Jurkat, Clone E6-1 (cell line): Measurements from ENCODE around the gene MED15.
A peak's percentile ranks its signal among the peaks of the same experiment; 100 is the strongest.
"Not testable (repeated sequence)": the region's sequence is repeated elsewhere in the genome, so short reads cannot be mapped to it uniquely, and the experiment has no call there.

ENCODE experiments used
- DNase-seq: peaks from one replicate; pipeline ENCODE4 v3.0.0-alpha.2; 2011; ENCODE audit warnings: low read depth, low spot score
- H3K4me3 ChIP-seq: 2 replicates; pipeline ENCODE4 v1.5.1; 2011; ENCODE audit warnings: mild to moderate bottlenecking, low read length, control low read depth, moderate library complexity

The MED15 gene

GRCh38 chr22:20506543-20507252 is 712 bp upstream of the MED15 start:
- DNase-seq: no peak
- peak overlapping the region; percentile 98 for H3K4me3 ChIP-seq

- DNase-seq: not testable (repeated sequence)
- peak overlapping the region; percentile 98 for H3K4me3 ChIP-seq
These were observed 801 bp downstream of the MED15 start for GRCh38 chr22:20508067-20508755.

GRCh38 chr22:20508815-20509271 is 1.4 kb downstream of the MED15 start:
- no peak for DNase-seq
- peak overlapping the region; percentile 98 for H3K4me3 ChIP-seq

GRCh38 chr22:20509344-20510047 is 2.1 kb downstream of the MED15 start:
- DNase-seq: no peak
- H3K4me3 ChIP-seq: peak overlapping the region; percentile 98

GRCh38 chr22:20510811-20511577 is 3.6 kb downstream of the MED15 start:
- no peak overlapping the region for H3K4me3 ChIP-seq

GRCh38 chr22:20511578-20512229 is 4.3 kb downstream of the MED15 start:
- no peak overlapping the region for H3K4me3 ChIP-seq

More at GRCh38 chr22:20510811-20511577, 3.6 kb downstream of the MED15 start:
- DNase-seq: no peak

GRCh38 chr22:20514658-20515406 is 7.4 kb downstream of the MED15 start:
- H3K4me3 ChIP-seq: no peak overlapping the region
- no peak for DNase-seq

More at GRCh38 chr22:20511578-20512229, 4.3 kb downstream of the MED15 start:
- no peak for DNase-seq

GRCh38 chr22:20516399-20516798 is 9.0 kb downstream of the MED15 start:
- no peak overlapping the region for H3K4me3 ChIP-seq
- no peak for DNase-seq

GRCh38 chr22:20517422-20517821 is 10.0 kb downstream of the MED15 start:
- DNase-seq: no peak
- no peak overlapping the region for H3K4me3 ChIP-seq

- H3K4me3 ChIP-seq: no peak overlapping the region
- DNase-seq: no peak
These were observed 10.6 kb downstream of the MED15 start for GRCh38 chr22:20517841-20518592.

GRCh38 chr22:20519558-20519957 is 12.1 kb downstream of the MED15 start:
- no peak for DNase-seq
- H3K4me3 ChIP-seq: no peak overlapping the region

GRCh38 chr22:20520093-20520511 is 12.7 kb downstream of the MED15 start:
- H3K4me3 ChIP-seq: no peak overlapping the region
- DNase-seq: no peak

GRCh38 chr22:20522134-20523004 is 15.0 kb downstream of the MED15 start:
- no peak overlapping the region for H3K4me3 ChIP-seq
- no peak for DNase-seq

GRCh38 chr22:20523086-20523983 is 15.9 kb downstream of the MED15 start:
- DNase-seq: peak; percentile 74

GRCh38 chr22:20524004-20524481 is 16.6 kb downstream of the MED15 start:
- H3K4me3 ChIP-seq: peak overlapping the region; percentile 17; the same call in 1 of the 2 replicates
- DNase-seq: peak; percentile 75

More at GRCh38 chr22:20523086-20523983, 15.9 kb downstream of the MED15 start:
- H3K4me3 ChIP-seq: peak overlapping the region; percentile 0; the same call in 1 of the 2 replicates
